Progenitor cell of endocrine pancreas (in vitro differentiated cells): ENCODE data around the gene GABPB1. TPM values are rescaled to one million over a fixed set of nuclear protein-coding genes. Genes with fewer than 3 reads are reported as not detected.
A peak's percentile ranks its signal among the peaks of the same experiment; 100 is the strongest.

ENCODE experiments used
- DNase-seq: peaks from one replicate; pipeline ENCODE4 v3.0.0; 2021; ENCODE audit warnings: low spot score; ENCODE audit not compliant: unreplicated experiment
- H3K27ac Mint-ChIP-seq: 2 replicates; pipeline ENCODE4 v1.8.0; 2021; ENCODE audit warnings: mild to moderate bottlenecking, moderate library complexity, mixed read lengths
- H3K27me3 Mint-ChIP-seq: 2 replicates; pipeline ENCODE4 v1.8.0; 2021; ENCODE audit warnings: mixed read lengths
- H3K36me3 Mint-ChIP-seq: 2 replicates; pipeline ENCODE4 v1.8.0; 2022; ENCODE audit warnings: mixed read lengths; ENCODE audit not compliant: insufficient read depth
- H3K4me1 Mint-ChIP-seq: 2 replicates; pipeline ENCODE4 v1.8.0; 2021; ENCODE audit warnings: low read depth, mixed read lengths
- H3K4me3 Mint-ChIP-seq: 2 replicates; pipeline ENCODE4 v1.8.0; 2021; ENCODE audit warnings: low read depth, mild to moderate bottlenecking, moderate library complexity, mixed read lengths
- H3K9me3 Mint-ChIP-seq: 2 replicates; pipeline ENCODE4 v1.8.0; 2021; ENCODE audit warnings: low read depth, mixed read lengths
- total RNA-seq: library from RNA; stranded (reverse); gene quantifications from 2 replicates; pipeline ENCODE4 v1.2.1, GENCODE V29; 2021
- TF ChIP-seq, protein P1 (sequence below): fragments of 200-600 bp; sonication (generic); IDR thresholded peaks from one replicate; pipeline ENCODE4 v1.5.0; 2021; ENCODE audit warnings: antibody characterized with exemption, mild to moderate bottlenecking; ENCODE audit not compliant: unreplicated experiment

Gene GABPB1
- total RNA-seq, 1 donor from 2014 or later: 41.7 TPM

DNA sequence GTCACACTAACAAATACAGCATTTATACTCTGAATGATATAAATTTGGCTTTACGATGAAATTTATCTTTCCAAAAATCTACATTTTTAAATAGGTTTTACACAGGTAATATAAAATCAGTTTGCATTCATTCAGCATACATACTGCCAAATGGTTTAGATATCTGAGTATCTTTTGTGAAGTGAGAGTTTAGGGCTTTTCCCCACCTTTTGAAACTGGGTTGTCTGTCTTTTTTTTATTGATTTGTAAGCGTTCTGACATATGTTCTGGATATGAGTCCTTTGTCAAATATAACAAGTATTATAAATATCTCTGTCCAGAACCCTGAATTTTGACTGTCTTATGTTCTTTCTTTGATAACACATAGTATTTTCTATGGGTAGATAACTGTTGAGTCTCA lies 42.4 kb downstream of the GABPB1 start:
- H3K27me3 Mint-ChIP-seq: no peaks in the 10 kb centered on the region
- no peak overlapping the region for H3K4me3 Mint-ChIP-seq
- DNase-seq: no peak
- peaks cover 13% of the 10 kb centered on the region for H3K36me3 Mint-ChIP-seq
- H3K9me3 Mint-ChIP-seq: peaks cover 13% of the 10 kb centered on the region
- H3K4me1 Mint-ChIP-seq: no peaks in the 10 kb centered on the region
- H3K27ac Mint-ChIP-seq: no peak overlapping the region
- TF ChIP-seq, protein P1, sequence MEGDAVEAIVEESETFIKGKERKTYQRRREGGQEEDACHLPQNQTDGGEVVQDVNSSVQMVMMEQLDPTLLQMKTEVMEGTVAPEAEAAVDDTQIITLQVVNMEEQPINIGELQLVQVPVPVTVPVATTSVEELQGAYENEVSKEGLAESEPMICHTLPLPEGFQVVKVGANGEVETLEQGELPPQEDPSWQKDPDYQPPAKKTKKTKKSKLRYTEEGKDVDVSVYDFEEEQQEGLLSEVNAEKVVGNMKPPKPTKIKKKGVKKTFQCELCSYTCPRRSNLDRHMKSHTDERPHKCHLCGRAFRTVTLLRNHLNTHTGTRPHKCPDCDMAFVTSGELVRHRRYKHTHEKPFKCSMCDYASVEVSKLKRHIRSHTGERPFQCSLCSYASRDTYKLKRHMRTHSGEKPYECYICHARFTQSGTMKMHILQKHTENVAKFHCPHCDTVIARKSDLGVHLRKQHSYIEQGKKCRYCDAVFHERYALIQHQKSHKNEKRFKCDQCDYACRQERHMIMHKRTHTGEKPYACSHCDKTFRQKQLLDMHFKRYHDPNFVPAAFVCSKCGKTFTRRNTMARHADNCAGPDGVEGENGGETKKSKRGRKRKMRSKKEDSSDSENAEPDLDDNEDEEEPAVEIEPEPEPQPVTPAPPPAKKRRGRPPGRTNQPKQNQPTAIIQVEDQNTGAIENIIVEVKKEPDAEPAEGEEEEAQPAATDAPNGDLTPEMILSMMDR: no peak

DNA sequence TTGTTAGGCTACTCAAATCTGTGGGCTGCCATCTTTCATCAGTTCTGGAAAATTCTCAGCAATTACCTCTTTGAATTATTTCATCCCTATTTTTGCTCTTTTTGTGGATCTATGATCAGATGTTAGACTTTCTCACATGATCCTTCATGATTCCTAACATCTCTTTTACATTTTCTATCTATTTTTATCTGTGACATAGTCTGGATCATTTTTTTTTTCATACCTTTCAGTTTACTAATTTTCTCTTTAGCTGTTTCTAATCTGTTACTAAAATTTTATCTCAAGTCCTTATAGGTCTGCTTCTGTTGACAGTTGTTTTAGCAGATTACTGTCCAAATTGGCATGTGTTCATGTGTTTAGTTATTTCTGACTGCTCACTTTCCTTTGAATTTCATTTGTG lies 47.2 kb downstream of the GABPB1 start:
- no peak for DNase-seq
- Mint-ChIP-seq H3K27me3 (no peaks in the 10 kb centered on the region), H3K4me1 (no peaks in the 10 kb centered on the region), H3K4me3 (no peak overlapping the region), H3K9me3 (peaks cover 19% of the 10 kb centered on the region), H3K36me3 (peaks cover 33% of the 10 kb centered on the region), H3K27ac (peak overlapping the region; percentile 52)
- TF ChIP-seq, protein P1: no peak

DNA sequence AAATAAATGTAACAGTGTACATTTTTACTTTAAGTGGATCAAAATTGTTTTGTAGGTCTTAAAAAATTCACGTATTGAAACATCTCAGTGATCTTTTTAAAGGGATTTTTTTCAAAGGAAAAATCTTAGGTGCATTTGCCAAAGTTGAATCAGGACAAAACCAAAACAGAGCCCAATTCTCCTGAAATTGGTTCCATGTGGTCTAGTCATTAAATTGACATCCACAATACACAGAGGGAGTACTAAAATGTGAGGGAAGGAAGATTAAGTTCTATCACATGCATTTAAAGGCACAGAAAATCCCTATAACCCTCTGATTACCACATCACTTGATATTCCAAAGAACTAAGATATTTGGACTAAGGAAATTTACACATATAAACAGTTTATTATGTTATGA lies 50.2 kb downstream of the GABPB1 start:
- H3K27ac Mint-ChIP-seq: no peak overlapping the region
- peaks cover 19% of the 10 kb centered on the region for H3K9me3 Mint-ChIP-seq
- H3K4me3 Mint-ChIP-seq: no peak overlapping the region
- H3K27me3 Mint-ChIP-seq: no peaks in the 10 kb centered on the region
- H3K36me3 Mint-ChIP-seq: peaks cover 46% of the 10 kb centered on the region
- H3K4me1 Mint-ChIP-seq: no peaks in the 10 kb centered on the region
- TF ChIP-seq, protein P1: no peak
- DNase-seq: no peak

DNA sequence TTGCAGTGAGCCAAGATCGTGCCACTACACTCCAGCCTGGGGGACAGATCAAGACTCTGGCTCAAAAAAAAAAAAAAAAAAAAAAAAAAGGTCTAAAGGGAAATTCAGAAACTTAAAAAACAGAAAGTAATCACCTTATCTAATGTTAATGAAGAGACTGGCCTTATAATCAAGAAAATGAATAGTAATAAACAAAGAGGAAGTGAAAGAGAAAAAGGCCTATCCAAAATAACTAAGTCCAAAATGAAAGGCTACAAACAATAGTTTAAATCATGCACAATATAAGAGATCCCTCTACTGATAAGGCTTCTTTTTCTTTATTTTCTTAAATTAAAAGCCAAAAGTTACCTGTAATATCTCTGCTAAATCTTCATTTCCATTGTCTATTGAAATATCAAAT lies 52.4 kb downstream of the GABPB1 start:
- TF ChIP-seq, protein P1: no peak
- no peak overlapping the region for H3K4me3 Mint-ChIP-seq
- H3K27me3 Mint-ChIP-seq: no peaks in the 10 kb centered on the region
- no peak for DNase-seq
- peaks cover 36% of the 10 kb centered on the region for H3K36me3 Mint-ChIP-seq
- no peaks in the 10 kb centered on the region for H3K4me1 Mint-ChIP-seq
- H3K9me3 Mint-ChIP-seq: peaks cover 5% of the 10 kb centered on the region
- H3K27ac Mint-ChIP-seq: no peak overlapping the region

DNA sequence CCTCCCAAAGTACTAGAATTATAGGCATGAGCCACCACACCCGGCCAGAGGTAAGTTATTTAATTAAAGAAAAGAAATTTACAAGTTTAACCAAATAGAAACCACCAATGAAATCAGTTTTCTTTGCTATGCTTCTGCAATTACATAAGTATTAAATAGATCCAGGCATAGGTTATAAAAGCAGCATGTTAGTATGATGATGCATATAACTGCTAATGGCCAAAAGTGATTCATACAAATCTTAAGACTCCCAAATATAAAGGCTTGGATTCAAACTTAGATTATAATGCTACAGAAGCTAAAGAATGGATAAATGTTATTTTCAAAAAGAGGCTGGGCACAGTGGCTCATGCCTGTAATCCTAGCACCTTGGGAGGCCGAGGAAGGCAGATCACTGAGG lies 56.7 kb downstream of the GABPB1 start:
- Mint-ChIP-seq H3K4me1 (no peaks in the 10 kb centered on the region), H3K36me3 (peaks cover 21% of the 10 kb centered on the region), H3K27me3 (no peaks in the 10 kb centered on the region), H3K27ac (no peak overlapping the region), H3K4me3 (no peak overlapping the region), H3K9me3 (no peaks in the 10 kb centered on the region)
- no peak for DNase-seq
- TF ChIP-seq, protein P1: no peak
